ENCODE data around the gene STAT5B.

The STAT5B gene

DNA sequence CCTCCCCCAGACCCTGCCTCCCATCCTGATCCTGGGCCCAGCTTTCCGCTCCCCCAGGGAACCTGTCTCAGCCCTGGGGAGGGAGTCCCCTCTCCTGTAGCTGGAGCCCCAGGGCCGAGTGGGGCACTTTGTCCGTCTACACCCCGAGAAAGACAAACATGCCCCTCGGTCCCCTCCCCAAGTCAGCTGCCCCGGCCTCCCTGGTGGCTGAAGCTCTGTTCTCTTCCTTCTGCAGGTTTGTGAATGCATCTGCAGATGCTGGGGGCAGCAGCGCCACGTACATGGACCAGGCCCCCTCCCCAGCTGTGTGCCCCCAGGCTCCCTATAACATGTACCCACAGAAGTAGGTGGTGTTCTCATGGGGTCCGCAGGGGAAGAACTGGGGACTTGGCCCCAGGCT lies 33.0 kb upstream of the STAT5B start:
- H2AFZ ChIP-seq (ENCODE audit: low read depth, low read length, severe bottlenecking): no peak overlapping the region
- H3K27me3 ChIP-seq (ENCODE audit: low read length): no peaks in the 10 kb centered on the region
- H3K9ac ChIP-seq (ENCODE audit: low read length): no peak overlapping the region
- TF ChIP-seq, protein P1, sequence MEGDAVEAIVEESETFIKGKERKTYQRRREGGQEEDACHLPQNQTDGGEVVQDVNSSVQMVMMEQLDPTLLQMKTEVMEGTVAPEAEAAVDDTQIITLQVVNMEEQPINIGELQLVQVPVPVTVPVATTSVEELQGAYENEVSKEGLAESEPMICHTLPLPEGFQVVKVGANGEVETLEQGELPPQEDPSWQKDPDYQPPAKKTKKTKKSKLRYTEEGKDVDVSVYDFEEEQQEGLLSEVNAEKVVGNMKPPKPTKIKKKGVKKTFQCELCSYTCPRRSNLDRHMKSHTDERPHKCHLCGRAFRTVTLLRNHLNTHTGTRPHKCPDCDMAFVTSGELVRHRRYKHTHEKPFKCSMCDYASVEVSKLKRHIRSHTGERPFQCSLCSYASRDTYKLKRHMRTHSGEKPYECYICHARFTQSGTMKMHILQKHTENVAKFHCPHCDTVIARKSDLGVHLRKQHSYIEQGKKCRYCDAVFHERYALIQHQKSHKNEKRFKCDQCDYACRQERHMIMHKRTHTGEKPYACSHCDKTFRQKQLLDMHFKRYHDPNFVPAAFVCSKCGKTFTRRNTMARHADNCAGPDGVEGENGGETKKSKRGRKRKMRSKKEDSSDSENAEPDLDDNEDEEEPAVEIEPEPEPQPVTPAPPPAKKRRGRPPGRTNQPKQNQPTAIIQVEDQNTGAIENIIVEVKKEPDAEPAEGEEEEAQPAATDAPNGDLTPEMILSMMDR (IDR thresholded peaks at IDR 0.05; ENCODE audit: insufficient read depth, low read length, poor library complexity, severe bottlenecking): no peak
- TF ChIP-seq EZH2phosphoT487 (conservative IDR thresholded peaks at IDR 0.05; ENCODE audit: low read length): no peak
- no peak overlapping the region for H3K4me2 ChIP-seq (ENCODE audit: low read depth, low read length, poor library complexity, severe bottlenecking)
- no peaks in the 10 kb centered on the region for H3K36me3 ChIP-seq (ENCODE audit: low read length)
- no peaks in the 10 kb centered on the region for H3K9me3 ChIP-seq (ENCODE audit: insufficient read depth, low read length)
- H3K9me2 ChIP-seq (replicated peaks; ENCODE audit: insufficient read depth, low read length): no peaks in the 10 kb centered on the region
- H3K27ac ChIP-seq (ENCODE audit: low read depth, low read length): no peak overlapping the region
- H3K4me3 ChIP-seq (ENCODE audit: insufficient read depth, low read length, poor library complexity, severe bottlenecking): no peak overlapping the region
- no peaks in the 10 kb centered on the region for H3K79me2 ChIP-seq (ENCODE audit: insufficient read depth, low read length)
- no peaks in the 10 kb centered on the region for H3F3A ChIP-seq (ENCODE audit: insufficient read depth)
- no peaks in the 10 kb centered on the region for H4K20me1 ChIP-seq (ENCODE audit: low read depth, low read length)

DNA sequence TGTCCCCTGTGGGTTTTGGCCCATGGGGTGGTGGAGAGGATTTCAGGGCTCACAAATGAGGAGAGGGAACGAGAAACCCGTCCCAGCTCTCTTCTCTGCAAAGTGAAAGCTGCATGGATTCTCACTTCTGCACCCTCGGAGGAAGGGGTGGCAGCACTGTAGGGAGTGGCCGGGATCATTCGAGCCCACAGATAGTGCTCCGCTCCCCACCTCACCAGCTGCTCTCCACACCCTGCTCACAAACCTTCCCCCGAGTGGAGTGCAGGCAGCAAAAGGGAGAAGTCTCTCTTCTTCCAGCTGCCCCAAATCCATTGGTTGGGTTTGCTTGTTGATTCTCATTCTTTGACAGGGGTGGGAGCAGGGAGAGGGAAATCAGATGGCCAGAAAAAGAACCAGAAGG lies 32.3 kb upstream of the STAT5B start:
- Histone ChIP-seq H3K27ac (ENCODE audit: low read depth, low read length) (no peak overlapping the region), H3K27me3 (ENCODE audit: low read length) (no peaks in the 10 kb centered on the region), H3F3A (ENCODE audit: insufficient read depth) (no peaks in the 10 kb centered on the region), H2AFZ (ENCODE audit: low read depth, low read length, severe bottlenecking) (no peak overlapping the region), H3K79me2 (ENCODE audit: insufficient read depth, low read length) (no peaks in the 10 kb centered on the region), H3K9ac (ENCODE audit: low read length) (no peak overlapping the region), H3K36me3 (ENCODE audit: low read length) (no peaks in the 10 kb centered on the region), H4K20me1 (ENCODE audit: low read depth, low read length) (no peaks in the 10 kb centered on the region), H3K4me3 (ENCODE audit: insufficient read depth, low read length, poor library complexity, severe bottlenecking) (no peak overlapping the region), H3K9me2 (replicated peaks; ENCODE audit: insufficient read depth, low read length) (no peaks in the 10 kb centered on the region), H3K4me2 (ENCODE audit: low read depth, low read length, poor library complexity, severe bottlenecking) (no peak overlapping the region), H3K9me3 (ENCODE audit: insufficient read depth, low read length) (no peaks in the 10 kb centered on the region)
- TF ChIP-seq, protein P1 (IDR thresholded peaks at IDR 0.05; ENCODE audit: insufficient read depth, low read length, poor library complexity, severe bottlenecking): no peak
- TF ChIP-seq EZH2phosphoT487 (conservative IDR thresholded peaks at IDR 0.05; ENCODE audit: low read length): no peak

DNA sequence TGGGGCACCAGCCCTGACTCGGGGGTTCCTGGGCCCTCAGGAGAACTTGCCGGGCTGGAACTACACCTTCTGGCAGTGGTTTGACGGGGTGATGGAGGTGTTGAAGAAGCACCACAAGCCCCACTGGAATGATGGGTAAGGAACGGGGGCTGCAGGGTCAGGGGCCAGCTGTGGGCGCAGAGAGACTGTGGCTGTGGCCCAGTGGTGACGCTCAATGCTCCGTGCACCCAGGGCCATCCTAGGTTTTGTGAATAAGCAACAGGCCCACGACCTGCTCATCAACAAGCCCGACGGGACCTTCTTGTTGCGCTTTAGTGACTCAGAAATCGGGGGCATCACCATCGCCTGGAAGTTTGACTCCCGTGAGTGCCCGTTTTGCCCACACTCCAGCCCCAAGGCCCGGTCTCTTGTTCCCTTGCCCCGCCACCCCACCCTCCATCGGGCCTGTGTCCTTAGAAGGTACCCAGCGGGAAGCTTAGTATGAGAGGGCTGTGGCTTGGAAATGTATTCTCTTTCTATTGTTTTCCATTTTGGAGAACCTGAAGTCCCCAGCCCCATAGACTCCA lies 31.3 kb upstream of the STAT5B start:
- no peaks in the 10 kb centered on the region for H3K36me3 ChIP-seq (ENCODE audit: low read length)
- H3K9me2 ChIP-seq (replicated peaks; ENCODE audit: insufficient read depth, low read length): no peaks in the 10 kb centered on the region
- H2AFZ ChIP-seq (ENCODE audit: low read depth, low read length, severe bottlenecking): no peak overlapping the region
- no peak overlapping the region for H3K9ac ChIP-seq (ENCODE audit: low read length)
- H3K4me2 ChIP-seq (ENCODE audit: low read depth, low read length, poor library complexity, severe bottlenecking): no peak overlapping the region
- TF ChIP-seq, protein P1 (IDR thresholded peaks at IDR 0.05; ENCODE audit: insufficient read depth, low read length, poor library complexity, severe bottlenecking): no peak
- TF ChIP-seq EZH2phosphoT487 (conservative IDR thresholded peaks at IDR 0.05; ENCODE audit: low read length): no peak
- H3K4me3 ChIP-seq (ENCODE audit: insufficient read depth, low read length, poor library complexity, severe bottlenecking): no peak overlapping the region
- no peak overlapping the region for H3K27ac ChIP-seq (ENCODE audit: low read depth, low read length)
- no peaks in the 10 kb centered on the region for H3K79me2 ChIP-seq (ENCODE audit: insufficient read depth, low read length)
- H3K27me3 ChIP-seq (ENCODE audit: low read length): no peaks in the 10 kb centered on the region
- H3F3A ChIP-seq (ENCODE audit: insufficient read depth): no peaks in the 10 kb centered on the region
- H3K9me3 ChIP-seq (ENCODE audit: insufficient read depth, low read length): no peaks in the 10 kb centered on the region
- H4K20me1 ChIP-seq (ENCODE audit: low read depth, low read length): no peaks in the 10 kb centered on the region
